Naive thymus-derived CD4-positive, alpha-beta T cell (primary cell): ENCODE data around the gene ACSF3. TPM values are rescaled to one million over a fixed set of nuclear protein-coding genes. Genes with fewer than 3 reads are reported as not detected.
A peak's percentile ranks its signal among the peaks of the same experiment; 100 is the strongest.

Experiments
- ATAC-seq: fragments of 150-1000 bp; cut with Tn5 transposase; 2 replicates; pipeline ENCODE4 v1.10.0; 2021; ENCODE audit warnings: mild to moderate bottlenecking, moderate library complexity
- CTCF ChIA-PET: fragments of 350-600 bp; sonication (Branson Sonifier 250); formaldehyde crosslinking; loops from one replicate; lab custom pipeline; 2021; ENCODE audit warnings: antibody characterized with exemption; lab: Charles Lee
- POLR2A ChIA-PET: fragments of 350-600 bp; sonication (Branson Sonifier 250); formaldehyde crosslinking; loops from one replicate; lab custom pipeline; 2021; ENCODE audit warnings: antibody characterized with exemption, inconsistent platforms; lab: Charles Lee
- DNase-seq, 9 donors: peaks; one replicate each; pipeline versions ENCODE4 v3.0.0 to v3.0.0-alpha.2; 2020 to 2022; ENCODE audit warnings: mixed read lengths in 1 of 9
- H3K27ac ChIP-seq: one replicate; pipeline ENCODE4 v1.7.0; 2013; ENCODE audit warnings: mild to moderate bottlenecking, low read depth, low read length, moderate library complexity
- H3K27me3 ChIP-seq, 2 donors: one replicate each; pipeline ENCODE4 v1.7.0; 2013; ENCODE audit warnings: low read length in 2 of 2, mild to moderate bottlenecking in 2 of 2, moderate library complexity in 2 of 2; ENCODE audit not compliant: control insufficient read depth in 2 of 2, insufficient read depth in 2 of 2
- H3K36me3 ChIP-seq, 3 experiments: 1 replicate in 2 of 3; 2 replicates in 1 of 3; pipeline ENCODE4 v1.7.0; 2013; ENCODE audit warnings: low read length in 3 of 3, mild to moderate bottlenecking in 3 of 3, moderate library complexity in 1 of 3; ENCODE audit not compliant: insufficient read depth in 3 of 3, control insufficient read depth in 2 of 3
- H3K4me1 ChIP-seq, 2 donors: one replicate each; pipeline ENCODE4 v1.7.0; 2013; ENCODE audit warnings: low read length in 2 of 2, mild to moderate bottlenecking in 2 of 2, moderate library complexity in 1 of 2; ENCODE audit not compliant: control insufficient read depth in 2 of 2, insufficient read depth in 2 of 2
- H3K4me3 ChIP-seq: 2 replicates; pipeline ENCODE4 v1.7.0; 2013; ENCODE audit warnings: mild to moderate bottlenecking, low read length
- H3K9me3 ChIP-seq, 3 experiments: 1 replicate in 2 of 3; 2 replicates in 1 of 3; pipeline ENCODE4 v1.7.0; 2013; ENCODE audit warnings: low read length in 3 of 3; ENCODE audit not compliant: control insufficient read depth in 2 of 3
- H3K27ac Mint-ChIP-seq, 9 donors: one replicate each; pipeline ENCODE4 v1.8.0; 2020 to 2022; ENCODE audit warnings: mixed read lengths in 9 of 9, mild to moderate bottlenecking in 8 of 9, moderate library complexity in 5 of 9, inconsistent platforms in 2 of 9
- H3K27me3 Mint-ChIP-seq, 5 donors: one replicate each; pipeline ENCODE4 v1.8.0; 2021 to 2022; ENCODE audit warnings: mixed read lengths in 5 of 5, mild to moderate bottlenecking in 1 of 5
- H3K36me3 Mint-ChIP-seq, 5 donors: one replicate each; pipeline ENCODE4 v1.8.0; 2020 to 2022; ENCODE audit warnings: mixed read lengths in 5 of 5, mild to moderate bottlenecking in 3 of 5, inconsistent platforms in 1 of 5
- H3K4me1 Mint-ChIP-seq, 7 donors: one replicate each; pipeline ENCODE4 v1.8.0; 2020 to 2022; ENCODE audit warnings: mixed read lengths in 7 of 7, mild to moderate bottlenecking in 3 of 7, inconsistent platforms in 1 of 7
- H3K4me3 Mint-ChIP-seq, 10 donors: one replicate each; pipeline ENCODE4 v1.8.0; 2020 to 2022; ENCODE audit warnings: mild to moderate bottlenecking in 10 of 10, mixed read lengths in 10 of 10, moderate library complexity in 6 of 10, inconsistent platforms in 2 of 10
- H3K9me3 Mint-ChIP-seq, 11 donors: one replicate each; pipeline ENCODE4 v1.8.0; 2020 to 2022; ENCODE audit warnings: mixed read lengths in 11 of 11, mild to moderate bottlenecking in 4 of 11, inconsistent platforms in 1 of 11, moderate library complexity in 1 of 11
- intact Hi-C, 2 donors: fragments of 100-400 bp; cut with micrococcal nuclease; formaldehyde crosslinking; loops; one replicate each; pipeline ENCODE4 v1.15.1; 2023
- polyA plus RNA-seq, 2 donors: library from polyadenylated mRNA; unstranded; fragments of 300-500 nt; fragmentation: Illumina TruSeq; gene quantifications; one replicate each; pipeline ENCODE4 v1.2.3, GENCODE V29; 2021
- total RNA-seq, 6 experiments: library from RNA in 5 of 6; stranded (reverse) in 5 of 6; gene quantifications; 1 replicate in 5 of 6; 2 replicates in 1 of 6; pipeline ENCODE4 v1.2.3 and lab custom pipeline; 2021 to 2026

ACSF3 gene
- total and polyA plus RNA-seq, 7 experiments from 2014 or later, result 26.2 to 84.1 (median 68.5) TPM

DNA sequence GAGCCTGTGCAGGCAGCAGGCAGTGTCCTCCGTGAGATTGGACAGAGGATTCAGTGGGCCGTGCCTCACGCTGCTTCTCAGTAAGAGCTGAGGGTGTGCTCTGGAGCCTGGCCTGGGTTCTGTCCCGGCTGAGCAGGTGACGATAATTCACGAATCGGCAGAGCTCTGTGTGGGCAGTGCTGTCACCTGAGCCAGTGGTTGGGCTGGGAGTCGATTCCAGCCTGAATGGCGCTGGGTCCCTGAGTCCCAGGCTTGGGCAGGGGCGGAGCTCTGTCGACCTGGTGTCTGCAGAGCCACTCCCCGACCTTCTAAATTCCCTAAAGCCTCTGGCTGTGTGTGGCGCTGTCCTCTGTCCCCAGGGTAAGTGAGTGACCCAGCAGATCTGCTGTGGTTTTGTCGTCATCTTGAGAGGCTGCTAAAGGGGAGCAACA, 8.4 kb downstream of the ACSF3 start:
- intact Hi-C loops, result no loop called here
- Histone ChIP-seq H3K4me1 (peaks cover 25 to 51% of the 10 kb centered on the region in 2 donors), H3K27ac (peak overlapping the region; percentile 32), H3K9me3 (no peaks in the 10 kb centered on the region), H3K36me3 (peaks cover 0 to 62% (median 8%) of the 10 kb centered on the region in 3 experiments), H3K4me3 (no peak overlapping the region), H3K27me3 (no peaks in the 10 kb centered on the region)
- no peaks in the 10 kb centered on the region for H3K9me3 Mint-ChIP-seq
- peaks cover 34 to 69% (median 49%) of the 10 kb centered on the region in 7 donors for H3K4me1 Mint-ChIP-seq
- H3K27me3 Mint-ChIP-seq, result no peaks in the 10 kb centered on the region
- H3K4me3 Mint-ChIP-seq, result peak overlapping the region in 8 of 10 donors; percentile 7 to 74 (median 52)
- ATAC-seq, result peak; percentile 11
- no peak for DNase-seq
- CTCF ChIA-PET, result interaction anchor here (0.6 to 1.3 kb wide), 2 partner anchors 14 to 572 kb away, joined by 3 read pairs; no protein-coding TSS in a partner anchor
- H3K27ac Mint-ChIP-seq, result peak overlapping the region in 8 of 9 donors; percentile 47 to 100 (median 77)
- POLR2A ChIA-PET, result no interaction called here
- H3K36me3 Mint-ChIP-seq, result peaks cover 4 to 46% (median 18%) of the 10 kb centered on the region in 5 donors

DNA sequence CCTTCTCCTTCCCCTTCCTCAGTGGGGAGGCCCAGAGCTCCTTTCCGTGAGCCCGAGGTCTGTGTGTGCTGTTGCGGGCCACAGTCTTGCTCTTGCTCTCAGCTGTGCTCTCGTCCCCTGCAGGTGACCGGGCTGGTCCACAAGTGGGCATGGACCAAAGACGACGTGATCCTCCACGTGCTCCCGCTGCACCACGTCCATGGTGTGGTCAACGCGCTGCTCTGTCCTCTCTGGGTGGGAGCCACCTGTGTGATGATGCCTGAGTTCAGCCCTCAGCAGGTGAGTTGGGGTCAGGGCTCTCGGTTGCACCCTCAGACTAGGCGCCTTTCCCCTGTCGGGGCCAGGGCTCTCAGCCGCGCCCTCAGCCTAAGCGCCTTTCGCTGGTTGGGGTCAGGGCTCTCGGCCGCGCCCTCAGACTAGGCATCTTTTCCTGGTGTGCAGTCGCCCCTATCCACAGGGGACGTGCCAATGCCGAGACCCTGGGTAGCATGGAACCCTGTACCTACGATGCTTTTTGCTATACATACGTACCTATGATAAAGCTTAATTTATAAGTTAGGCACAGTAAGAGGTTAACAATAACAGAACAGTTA, 8.9 kb downstream of the ACSF3 start:
- Mint-ChIP-seq H3K27ac (peak overlapping the region in 5 of 9 donors; percentile 32 to 89 (median 48)), H3K4me3 (peak overlapping the region in 4 of 10 donors; percentile 32 to 74 (median 44)), H3K36me3 (peaks cover 8 to 51% (median 22%) of the 10 kb centered on the region in 5 donors), H3K4me1 (peaks cover 32 to 69% (median 48%) of the 10 kb centered on the region in 7 donors), H3K27me3 (no peaks in the 10 kb centered on the region), H3K9me3 (no peaks in the 10 kb centered on the region)
- Histone ChIP-seq H3K36me3 (peaks cover 0 to 66% (median 8%) of the 10 kb centered on the region in 3 experiments), H3K27me3 (no peaks in the 10 kb centered on the region), H3K9me3 (no peaks in the 10 kb centered on the region), H3K4me3 (no peak overlapping the region), H3K4me1 (peaks cover 20 to 46% of the 10 kb centered on the region in 2 donors), H3K27ac (peak overlapping the region; percentile 32)
- ATAC-seq (no peak), DNase-seq (no peak)
- ChIA-PET POLR2A (interaction anchor here (1.8 kb wide), 1 partner anchor 9 kb away, joined by 6 read pairs; the partner anchor contains the start of gene ACSF3), CTCF (interaction anchor here (0.6 to 1.3 kb wide), 2 partner anchors 13 to 572 kb away, joined by 3 read pairs; no protein-coding TSS in a partner anchor)
- intact Hi-C loops, result no loop called here

DNA sequence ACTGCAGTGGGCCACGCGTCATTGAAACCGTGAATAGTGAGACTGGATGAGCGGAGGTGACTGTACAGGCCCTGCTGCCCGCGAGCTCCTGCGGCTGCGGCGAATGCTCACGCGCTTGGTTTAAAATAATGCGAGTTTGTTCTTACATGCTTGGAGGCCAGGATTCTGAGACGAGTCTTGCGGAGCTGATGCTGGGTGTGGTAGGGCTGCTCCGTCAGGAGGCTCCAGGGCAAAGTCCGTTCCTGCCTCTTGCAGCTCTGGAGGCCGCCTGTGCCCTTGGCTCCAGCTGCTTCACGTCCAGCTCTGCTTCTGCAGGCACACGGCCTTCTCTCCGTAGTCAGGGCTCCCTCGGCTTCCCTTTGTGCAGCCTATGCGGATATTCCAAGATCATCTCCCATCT, 9.5 kb downstream of the ACSF3 start:
- DNase-seq (peak in 1 of 9 donors; percentile 0), ATAC-seq (no peak)
- H3K27me3 Mint-ChIP-seq, result no peaks in the 10 kb centered on the region
- Histone ChIP-seq H3K4me3 (no peak overlapping the region), H3K27me3 (no peaks in the 10 kb centered on the region), H3K36me3 (peaks cover 0 to 69% (median 8%) of the 10 kb centered on the region in 3 experiments), H3K27ac (no peak overlapping the region), H3K4me1 (peaks cover 15 to 40% of the 10 kb centered on the region in 2 donors), H3K9me3 (no peaks in the 10 kb centered on the region)
- ChIA-PET POLR2A (interaction anchor here (0.9 to 1.8 kb wide), 2 partner anchors 9 to 12 kb away, joined by 3 to 6 read pairs; partner anchors contain the start of gene ACSF3), CTCF (interaction anchor here (1.3 kb wide), 1 partner anchor 12 kb away, joined by 3 read pairs; no protein-coding TSS in a partner anchor)
- H3K9me3 Mint-ChIP-seq, result no peaks in the 10 kb centered on the region
- peak overlapping the region in 5 of 9 donors; percentile 5 to 78 (median 48) for H3K27ac Mint-ChIP-seq
- H3K4me1 Mint-ChIP-seq, result peaks cover 29 to 69% (median 46%) of the 10 kb centered on the region in 7 donors
- intact Hi-C loops, result no loop called here
- H3K36me3 Mint-ChIP-seq, result peaks cover 11 to 56% (median 24%) of the 10 kb centered on the region in 5 donors
- H3K4me3 Mint-ChIP-seq, result peak overlapping the region in 3 of 10 donors; percentile 9 to 47 (median 29)

DNA sequence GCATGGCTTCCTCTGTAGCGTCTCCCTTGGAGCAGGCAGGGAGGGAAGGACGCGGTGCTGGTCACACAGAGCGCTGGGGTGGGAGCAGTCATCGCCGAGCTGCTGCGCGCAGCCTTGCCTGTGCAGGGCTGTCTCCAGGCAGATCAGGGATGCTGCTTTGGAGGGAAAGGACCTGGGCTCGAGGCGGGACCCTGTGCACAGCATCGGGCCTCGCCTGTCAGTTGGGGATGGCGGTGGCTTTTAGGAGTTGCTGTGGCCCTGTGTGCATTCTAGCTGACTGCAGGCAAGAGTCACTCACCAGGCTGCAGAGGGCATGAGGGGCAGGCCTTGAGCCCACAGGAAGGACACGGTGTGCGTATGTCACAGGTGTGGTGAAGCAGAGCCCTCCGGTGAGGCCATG, 10.1 kb downstream of the ACSF3 start:
- H3K4me3 Mint-ChIP-seq, result no peak overlapping the region
- no peaks in the 10 kb centered on the region for H3K9me3 Mint-ChIP-seq
- intact Hi-C loops, result no loop called here
- H3K27me3 Mint-ChIP-seq, result no peaks in the 10 kb centered on the region
- Histone ChIP-seq H3K4me3 (no peak overlapping the region), H3K27ac (no peak overlapping the region), H3K27me3 (no peaks in the 10 kb centered on the region), H3K36me3 (peaks cover 0 to 74% (median 8%) of the 10 kb centered on the region in 3 experiments), H3K9me3 (no peaks in the 10 kb centered on the region), H3K4me1 (peaks cover 8 to 34% of the 10 kb centered on the region in 2 donors)
- H3K27ac Mint-ChIP-seq, result peak overlapping the region in 1 of 9 donors; percentile 75
- no peak for DNase-seq
- peaks cover 27 to 68% (median 41%) of the 10 kb centered on the region in 7 donors for H3K4me1 Mint-ChIP-seq
- peaks cover 11 to 62% (median 30%) of the 10 kb centered on the region in 5 donors for H3K36me3 Mint-ChIP-seq
- POLR2A ChIA-PET, result interaction anchor here (0.9 to 1.8 kb wide), 2 partner anchors 10 to 11 kb away, joined by 3 to 6 read pairs; partner anchors contain the start of gene ACSF3
- CTCF ChIA-PET, result no interaction called here
- no peak for ATAC-seq

DNA sequence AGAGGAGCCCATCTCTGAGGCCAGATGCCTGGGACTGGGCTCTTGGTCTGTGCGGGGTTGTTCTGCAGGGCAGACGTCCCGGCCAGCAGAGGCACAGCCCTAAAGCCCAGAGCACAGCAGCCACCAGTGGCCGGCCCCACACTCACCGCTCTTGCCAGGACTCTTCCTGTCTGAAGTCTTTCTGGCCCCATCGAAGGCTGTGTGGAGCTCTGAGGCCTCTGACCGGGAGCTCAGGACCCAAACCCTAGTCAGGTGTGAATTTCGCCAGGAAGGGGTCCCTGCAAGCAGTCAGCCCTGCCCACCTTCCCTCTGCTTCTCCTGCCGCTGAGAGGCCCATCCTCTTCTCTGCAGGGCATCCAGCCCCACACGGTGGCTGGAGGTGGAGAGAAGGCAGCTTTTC, 10.7 kb downstream of the ACSF3 start:
- peaks cover 4 to 29% of the 10 kb centered on the region in 2 donors for H3K4me1 ChIP-seq
- H3K27ac Mint-ChIP-seq, result peak overlapping the region in 1 of 9 donors; percentile 4
- H3K9me3 Mint-ChIP-seq, result no peaks in the 10 kb centered on the region
- no peak overlapping the region for H3K4me3 ChIP-seq
- H3K36me3 Mint-ChIP-seq, result peaks cover 11 to 62% (median 29%) of the 10 kb centered on the region in 5 donors
- ChIA-PET POLR2A (interaction anchor here (1.8 kb wide), 1 partner anchor 10 kb away, joined by 6 read pairs; the partner anchor contains the start of gene ACSF3), CTCF (interaction anchor here (0.6 kb wide), 1 partner anchor 165 kb away, joined by 4 read pairs; no protein-coding TSS in a partner anchor)
- no peak for ATAC-seq
- H3K27ac ChIP-seq, result no peak overlapping the region
- H3K27me3 ChIP-seq, result no peaks in the 10 kb centered on the region
- H3K9me3 ChIP-seq, result no peaks in the 10 kb centered on the region
- peaks cover 0 to 74% (median 8%) of the 10 kb centered on the region in 3 experiments for H3K36me3 ChIP-seq
- no peak for DNase-seq
- peaks cover 25 to 63% (median 36%) of the 10 kb centered on the region in 7 donors for H3K4me1 Mint-ChIP-seq
- no peak overlapping the region for H3K4me3 Mint-ChIP-seq
- intact Hi-C loops, result no loop called here
- no peaks in the 10 kb centered on the region for H3K27me3 Mint-ChIP-seq

GRCh38 chr16:89104930-89105571, 11.4 kb downstream of the ACSF3 start:
- no peaks in the 10 kb centered on the region for H3K27me3 ChIP-seq
- DNase-seq (no peak), ATAC-seq (no peak)
- H3K4me1 Mint-ChIP-seq, result peaks cover 21 to 55% (median 32%) of the 10 kb centered on the region in 7 donors
- H3K4me1 ChIP-seq, result peaks cover 0 to 23% of the 10 kb centered on the region in 2 donors
- POLR2A ChIA-PET, result interaction anchor here (1.5 kb wide), 1 partner anchor 14 kb away, joined by 3 read pairs; no protein-coding TSS in a partner anchor
- no peak overlapping the region for H3K4me3 Mint-ChIP-seq
- peak overlapping the region in 2 of 9 donors; percentile 52 to 56 for H3K27ac Mint-ChIP-seq
- H3K9me3 ChIP-seq, result no peaks in the 10 kb centered on the region
- no peak overlapping the region for H3K27ac ChIP-seq
- peaks cover 0 to 74% (median 8%) of the 10 kb centered on the region in 3 experiments for H3K36me3 ChIP-seq
- H3K27me3 Mint-ChIP-seq, result no peaks in the 10 kb centered on the region
- no peak overlapping the region for H3K4me3 ChIP-seq
- CTCF ChIA-PET, result interaction anchor here (0.6 kb wide), 1 partner anchor 166 kb away, joined by 4 read pairs; no protein-coding TSS in a partner anchor
- no peaks in the 10 kb centered on the region for H3K9me3 Mint-ChIP-seq
- peaks cover 11 to 58% (median 28%) of the 10 kb centered on the region in 5 donors for H3K36me3 Mint-ChIP-seq
- intact Hi-C loops, result no loop called here
